Skeletal muscle satellite cell (primary cell): ENCODE results near the gene GRIN2A.

ENCODE experiments used
- H3K27me3 ChIP-seq: 2 replicates; pipeline ENCODE4 v1.7.0; 2013; ENCODE audit warnings: low read length; ENCODE audit not compliant: control insufficient read depth, insufficient read depth
- H3K36me3 ChIP-seq: 2 replicates; pipeline ENCODE4 v1.7.0; 2013; ENCODE audit warnings: mild to moderate bottlenecking, control low read depth, low read length; ENCODE audit not compliant: insufficient read depth
- H3K4me1 ChIP-seq: 2 replicates; pipeline ENCODE4 v1.7.0; 2013; ENCODE audit warnings: low read length; ENCODE audit not compliant: control insufficient read depth, insufficient read depth
- H3K4me2 ChIP-seq: 2 replicates; pipeline ENCODE4 v1.7.0; 2013; ENCODE audit warnings: mild to moderate bottlenecking, low read length
- H3K4me3 ChIP-seq: 2 replicates; pipeline ENCODE4 v1.7.0; 2013; ENCODE audit warnings: low read length
- H3K9ac ChIP-seq: 2 replicates; pipeline ENCODE4 v1.7.0; 2013; ENCODE audit warnings: mild to moderate bottlenecking, low read depth, low read length, moderate library complexity
- H3K9me3 ChIP-seq: replicated peaks from 2 replicates; pipeline ENCODE4 v1.7.0; 2013; ENCODE audit warnings: mild to moderate bottlenecking, control low read depth, low read length

Gene GRIN2A

GRCh38 chr16:10022098-10022497, 160.1 kb downstream of the GRIN2A start:
- peaks cover 4% of the 10 kb centered on the region for H3K9me3 ChIP-seq
- no peak overlapping the region for H3K4me3 ChIP-seq
- H3K9ac ChIP-seq: no peak overlapping the region
- H3K4me2 ChIP-seq: no peak overlapping the region
- no peaks in the 10 kb centered on the region for H3K4me1 ChIP-seq
- no peaks in the 10 kb centered on the region for H3K36me3 ChIP-seq
- H3K27me3 ChIP-seq: no peaks in the 10 kb centered on the region

DNA sequence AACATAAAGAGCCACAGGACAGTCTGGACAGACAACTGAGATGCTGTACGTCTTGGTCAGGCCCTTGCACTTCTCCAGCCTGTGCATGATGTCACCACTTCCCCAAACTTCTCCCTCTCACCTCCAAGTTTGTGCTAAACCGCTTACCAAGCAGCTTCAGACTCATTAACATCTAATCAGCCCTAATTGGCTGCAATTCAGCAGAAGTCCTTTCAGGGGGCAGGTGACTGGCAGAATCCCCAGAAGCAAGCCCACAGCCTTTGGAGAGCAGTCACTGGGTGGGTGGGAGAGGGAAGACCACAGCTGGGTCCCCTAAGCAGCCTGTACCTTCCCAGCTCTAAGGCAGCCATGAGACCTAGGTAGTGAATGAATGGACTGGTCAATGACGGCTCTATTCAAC, 161.4 kb downstream of the GRIN2A start:
- no peak overlapping the region for H3K4me3 ChIP-seq
- no peaks in the 10 kb centered on the region for H3K27me3 ChIP-seq
- H3K4me2 ChIP-seq: no peak overlapping the region
- H3K9ac ChIP-seq: no peak overlapping the region
- H3K4me1 ChIP-seq: no peaks in the 10 kb centered on the region
- H3K36me3 ChIP-seq: no peaks in the 10 kb centered on the region
- H3K9me3 ChIP-seq: peaks cover 7% of the 10 kb centered on the region

DNA sequence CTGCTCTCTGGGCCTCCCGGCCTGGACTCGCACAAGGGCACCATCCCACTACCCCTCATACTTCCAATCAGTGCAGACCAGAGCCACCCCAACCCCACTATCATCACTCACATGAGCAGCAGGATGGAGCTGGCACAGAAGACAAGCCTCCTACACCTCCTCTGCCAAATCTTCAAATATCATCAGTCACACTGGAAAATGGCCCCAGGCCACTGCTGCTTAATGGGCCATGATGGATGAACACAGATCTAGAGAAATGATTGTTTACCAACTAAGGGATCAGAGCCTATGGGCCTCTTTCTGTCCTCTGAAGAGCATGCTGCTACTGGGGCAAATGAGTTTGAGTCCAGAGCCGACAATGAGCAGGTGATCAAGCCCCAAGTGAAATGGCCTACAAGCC, 165.5 kb downstream of the GRIN2A start:
- no peaks in the 10 kb centered on the region for H3K36me3 ChIP-seq
- H3K4me3 ChIP-seq: no peak overlapping the region
- H3K27me3 ChIP-seq: no peaks in the 10 kb centered on the region
- H3K9ac ChIP-seq: no peak overlapping the region
- no peaks in the 10 kb centered on the region for H3K4me1 ChIP-seq
- H3K9me3 ChIP-seq: peaks cover 3% of the 10 kb centered on the region
- no peak overlapping the region for H3K4me2 ChIP-seq

GRCh38 chr16:10015397-10015796, 166.8 kb downstream of the GRIN2A start:
- Histone ChIP-seq H3K9me3 (peaks cover 3% of the 10 kb centered on the region), H3K4me1 (no peaks in the 10 kb centered on the region), H3K36me3 (no peaks in the 10 kb centered on the region), H3K4me3 (no peak overlapping the region), H3K4me2 (no peak overlapping the region), H3K9ac (no peak overlapping the region), H3K27me3 (no peaks in the 10 kb centered on the region)

- Histone ChIP-seq H3K4me3 (no peak overlapping the region), H3K36me3 (no peaks in the 10 kb centered on the region), H3K9ac (no peak overlapping the region), H3K27me3 (no peaks in the 10 kb centered on the region), H3K9me3 (peaks cover 3% of the 10 kb centered on the region), H3K4me2 (no peak overlapping the region), H3K4me1 (no peaks in the 10 kb centered on the region)
Measured at GRCh38 chr16:10013774-10014173, 168.5 kb downstream of the GRIN2A start.

- no peaks in the 10 kb centered on the region for H3K27me3 ChIP-seq
- H3K4me3 ChIP-seq: no peak overlapping the region
- H3K4me2 ChIP-seq: no peak overlapping the region
- peaks cover 3% of the 10 kb centered on the region for H3K9me3 ChIP-seq
- H3K9ac ChIP-seq: no peak overlapping the region
- H3K36me3 ChIP-seq: no peaks in the 10 kb centered on the region
- no peaks in the 10 kb centered on the region for H3K4me1 ChIP-seq
Measured at GRCh38 chr16:10013364-10013763, 168.9 kb downstream of the GRIN2A start.

DNA sequence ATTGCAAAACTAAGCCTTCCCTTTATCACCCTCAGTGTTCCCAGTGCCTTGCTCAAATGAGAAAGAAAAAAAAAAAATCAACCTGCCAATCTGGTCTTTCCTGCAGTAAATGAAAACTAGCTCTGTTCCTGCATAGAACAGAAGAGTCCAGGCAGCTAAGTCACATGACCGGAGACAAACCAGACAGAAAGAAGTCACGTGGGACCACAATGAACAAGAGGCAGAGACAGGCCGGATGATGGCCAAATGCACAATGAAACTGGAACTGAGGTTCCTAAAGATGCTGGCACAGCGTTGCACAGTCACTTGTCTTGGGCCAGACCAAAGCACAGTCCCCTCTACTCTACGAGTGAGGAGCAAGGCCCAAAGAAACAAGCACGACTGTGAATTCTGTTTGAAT, 172.5 kb downstream of the GRIN2A start:
- Histone ChIP-seq H3K9me3 (no peaks in the 10 kb centered on the region), H3K36me3 (no peaks in the 10 kb centered on the region), H3K27me3 (no peaks in the 10 kb centered on the region), H3K4me3 (no peak overlapping the region), H3K4me2 (no peak overlapping the region), H3K9ac (no peak overlapping the region), H3K4me1 (no peaks in the 10 kb centered on the region)

- peaks cover 3% of the 10 kb centered on the region for H3K9me3 ChIP-seq
- no peak overlapping the region for H3K9ac ChIP-seq
- no peaks in the 10 kb centered on the region for H3K27me3 ChIP-seq
- no peaks in the 10 kb centered on the region for H3K36me3 ChIP-seq
- no peak overlapping the region for H3K4me3 ChIP-seq
- no peak overlapping the region for H3K4me2 ChIP-seq
- no peaks in the 10 kb centered on the region for H3K4me1 ChIP-seq
Measured at GRCh38 chr16:10003486-10003885, 178.7 kb downstream of the GRIN2A start.

- Histone ChIP-seq H3K4me3 (no peak overlapping the region), H3K4me2 (no peak overlapping the region), H3K9ac (no peak overlapping the region), H3K9me3 (peaks cover 3% of the 10 kb centered on the region), H3K36me3 (no peaks in the 10 kb centered on the region), H3K4me1 (no peaks in the 10 kb centered on the region), H3K27me3 (no peaks in the 10 kb centered on the region)
Measured at GRCh38 chr16:10001258-10001775, 180.9 kb downstream of the GRIN2A start.

DNA sequence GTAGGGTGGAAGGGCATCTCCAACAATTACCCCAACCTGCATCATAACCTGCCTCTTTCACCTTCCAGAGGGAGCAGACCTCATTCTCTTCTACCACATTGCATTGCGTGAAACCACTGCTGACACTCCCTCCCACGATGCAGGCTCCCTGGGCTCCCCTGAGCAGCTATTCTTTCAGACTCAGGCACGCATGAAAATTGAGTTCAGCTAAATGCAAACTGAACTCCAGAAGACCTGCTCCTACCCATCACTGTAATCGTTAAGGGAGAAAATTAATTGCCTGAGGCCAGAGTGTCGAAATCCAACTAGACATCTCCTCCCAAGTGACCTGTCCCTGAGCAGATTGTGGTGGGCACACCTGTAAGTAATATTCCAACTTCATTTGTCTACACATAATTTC, 186.0 kb downstream of the GRIN2A start:
- Histone ChIP-seq H3K27me3 (no peaks in the 10 kb centered on the region), H3K9ac (no peak overlapping the region), H3K9me3 (peaks cover 3% of the 10 kb centered on the region), H3K4me2 (no peak overlapping the region), H3K4me3 (no peak overlapping the region), H3K36me3 (no peaks in the 10 kb centered on the region), H3K4me1 (no peaks in the 10 kb centered on the region)

DNA sequence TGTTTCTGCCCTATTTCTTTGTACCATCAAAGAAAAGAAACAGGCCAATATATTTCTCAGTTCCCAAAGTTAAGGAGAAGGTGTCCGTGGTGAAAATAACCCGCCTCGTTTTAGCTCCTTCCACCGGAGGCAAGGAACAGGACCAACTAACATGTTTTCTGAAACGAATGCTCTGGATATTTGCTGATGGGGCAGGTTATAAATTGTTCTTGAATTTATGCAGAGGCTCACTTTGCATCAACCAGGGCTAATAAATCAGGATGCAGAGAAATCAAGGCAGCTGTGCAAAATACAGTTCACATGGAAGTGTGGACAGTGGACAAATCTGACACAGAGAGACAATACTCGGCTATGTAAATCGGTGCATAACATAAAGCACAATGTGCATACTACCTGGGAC, 189.8 kb downstream of the GRIN2A start:
- no peak overlapping the region for H3K9ac ChIP-seq
- no peak overlapping the region for H3K4me2 ChIP-seq
- H3K9me3 ChIP-seq: peaks cover 3% of the 10 kb centered on the region
- H3K27me3 ChIP-seq: no peaks in the 10 kb centered on the region
- no peak overlapping the region for H3K4me3 ChIP-seq
- H3K36me3 ChIP-seq: no peaks in the 10 kb centered on the region
- H3K4me1 ChIP-seq: no peaks in the 10 kb centered on the region

DNA sequence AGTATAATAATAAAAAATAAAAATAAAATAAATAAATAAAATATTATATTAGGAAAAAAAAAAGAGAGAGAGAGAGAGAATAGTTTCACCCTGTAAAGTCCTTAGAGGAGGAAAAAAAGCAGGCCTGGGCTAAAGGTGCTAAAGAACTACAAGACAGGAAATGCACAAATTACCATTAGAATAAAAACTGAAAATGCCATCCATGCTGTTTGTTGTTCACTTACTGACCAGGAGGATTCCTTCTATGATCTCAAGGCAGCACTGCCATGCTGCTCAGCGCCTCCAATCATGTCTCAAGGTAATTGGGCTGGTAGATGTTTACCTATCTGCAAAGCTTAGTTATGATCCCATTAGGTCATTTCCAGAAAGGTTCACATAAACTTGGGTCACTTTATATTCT, 201.2 kb downstream of the GRIN2A start:
- no peaks in the 10 kb centered on the region for H3K27me3 ChIP-seq
- H3K9me3 ChIP-seq: peaks cover 5% of the 10 kb centered on the region
- H3K4me2 ChIP-seq: no peak overlapping the region
- no peaks in the 10 kb centered on the region for H3K4me1 ChIP-seq
- H3K4me3 ChIP-seq: no peak overlapping the region
- H3K36me3 ChIP-seq: no peaks in the 10 kb centered on the region
- no peak overlapping the region for H3K9ac ChIP-seq
